HT-29 (cell line): Measurements from ENCODE around the gene DPYD. TPM values are rescaled to one million over a fixed set of nuclear protein-coding genes. Genes with fewer than 3 reads are reported as not detected.

Experiments
- DNase-seq: peaks from one replicate; pipeline ENCODE4 v3.0.0-alpha.2; 2015; ENCODE audit warnings: low spot score
- total RNA-seq: library from RNA; depleted of rRNA; stranded (reverse); fragments of >200 nt; shearing (Covaris generic); gene quantifications from 2 replicates; pipeline ENCODE4 v1.2.3, GENCODE V29; 2014

The DPYD gene
- total RNA-seq, 1 experiment from 2014 or later = 2.1 TPM

- DNase-seq = no peak
These were observed 710.5 kb downstream of the DPYD start for GRCh38 chr1:97210307-97210706.

GRCh38 chr1:97209381-97209957 lies 711.4 kb downstream of the DPYD start:
- DNase-seq = no peak

GRCh38 chr1:97207868-97208267 lies 713.0 kb downstream of the DPYD start:
- no peak for DNase-seq

- no peak for DNase-seq
These were observed 716.4 kb downstream of the DPYD start for GRCh38 chr1:97204468-97204867.

GRCh38 chr1:97202481-97203380 lies 718.1 kb downstream of the DPYD start:
- no peak for DNase-seq

- DNase-seq = no peak
These were observed 719.2 kb downstream of the DPYD start for GRCh38 chr1:97201641-97202040.

- no peak for DNase-seq
These were observed 720.2 kb downstream of the DPYD start for GRCh38 chr1:97200595-97200994.

GRCh38 chr1:97196825-97197516 lies 723.9 kb downstream of the DPYD start:
- no peak for DNase-seq

GRCh38 chr1:97192872-97193572 lies 727.8 kb downstream of the DPYD start:
- peak; percentile 75 for DNase-seq

- DNase-seq = no peak
These were observed 730.5 kb downstream of the DPYD start for GRCh38 chr1:97190326-97190725.

GRCh38 chr1:97186381-97186780 lies 734.5 kb downstream of the DPYD start:
- DNase-seq = no peak

GRCh38 chr1:97174039-97174704 lies 746.7 kb downstream of the DPYD start:
- no peak for DNase-seq

- DNase-seq = no peak
These were observed 750.5 kb downstream of the DPYD start for GRCh38 chr1:97170300-97170699.

GRCh38 chr1:97168056-97168455 lies 752.8 kb downstream of the DPYD start:
- DNase-seq = no peak

GRCh38 chr1:97167246-97167645 lies 753.6 kb downstream of the DPYD start:
- no peak for DNase-seq

- no peak for DNase-seq
These were observed 754.2 kb downstream of the DPYD start for GRCh38 chr1:97166626-97167025.

- DNase-seq = no peak
These were observed 756.6 kb downstream of the DPYD start for GRCh38 chr1:97164276-97164639.

GRCh38 chr1:97163591-97164275 lies 757.1 kb downstream of the DPYD start:
- DNase-seq = no peak

GRCh38 chr1:97160818-97161217 lies 760.0 kb downstream of the DPYD start:
- DNase-seq = no peak

GRCh38 chr1:97159342-97159741 lies 761.5 kb downstream of the DPYD start:
- no peak for DNase-seq

GRCh38 chr1:97158691-97159096 lies 762.1 kb downstream of the DPYD start:
- DNase-seq = no peak
